NCI-H2196 treated with DMSO at 0.1 percent for 48 hours (cell line): ENCODE results near the gene SP5.
"Not testable (repeated sequence)": the region's sequence is repeated elsewhere in the genome, so short reads cannot be mapped to it uniquely, and the experiment has no call there.

ENCODE experiments used
- DNase-seq: peaks from one replicate; lab custom pipeline; 2025; ENCODE audit not compliant: unreplicated experiment; lab: John Stamatoyannopoulos, UW

SP5 gene

DNA sequence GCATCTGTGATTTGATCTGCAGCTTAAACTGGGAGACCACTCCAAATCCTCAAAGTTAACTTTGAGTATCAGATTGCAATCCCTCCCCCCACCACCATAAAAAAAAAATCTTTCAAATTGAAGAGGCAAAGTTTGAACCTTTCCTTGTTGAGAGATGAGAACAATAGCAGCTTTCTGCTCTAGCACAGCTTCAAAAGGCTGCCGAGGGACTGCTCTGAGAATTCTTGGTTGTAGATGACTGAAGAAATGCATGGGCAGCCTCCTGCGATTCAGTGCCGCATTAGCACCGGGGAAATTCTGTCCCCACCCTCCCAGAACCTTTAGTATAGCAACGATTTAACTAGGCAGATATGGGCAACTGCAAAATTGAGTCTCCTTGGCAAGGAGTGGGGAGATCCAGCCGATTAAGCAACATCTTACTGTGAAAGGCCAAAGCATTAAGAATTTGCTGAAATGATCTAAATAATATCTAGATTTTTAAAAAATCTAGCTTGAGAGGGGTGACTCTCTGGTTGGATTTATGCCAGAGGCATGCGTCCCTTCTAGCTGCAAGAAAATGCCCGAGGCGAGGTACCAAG lies 3.9 kb upstream of the SP5 start:
- DNase-seq = no peak

DNA sequence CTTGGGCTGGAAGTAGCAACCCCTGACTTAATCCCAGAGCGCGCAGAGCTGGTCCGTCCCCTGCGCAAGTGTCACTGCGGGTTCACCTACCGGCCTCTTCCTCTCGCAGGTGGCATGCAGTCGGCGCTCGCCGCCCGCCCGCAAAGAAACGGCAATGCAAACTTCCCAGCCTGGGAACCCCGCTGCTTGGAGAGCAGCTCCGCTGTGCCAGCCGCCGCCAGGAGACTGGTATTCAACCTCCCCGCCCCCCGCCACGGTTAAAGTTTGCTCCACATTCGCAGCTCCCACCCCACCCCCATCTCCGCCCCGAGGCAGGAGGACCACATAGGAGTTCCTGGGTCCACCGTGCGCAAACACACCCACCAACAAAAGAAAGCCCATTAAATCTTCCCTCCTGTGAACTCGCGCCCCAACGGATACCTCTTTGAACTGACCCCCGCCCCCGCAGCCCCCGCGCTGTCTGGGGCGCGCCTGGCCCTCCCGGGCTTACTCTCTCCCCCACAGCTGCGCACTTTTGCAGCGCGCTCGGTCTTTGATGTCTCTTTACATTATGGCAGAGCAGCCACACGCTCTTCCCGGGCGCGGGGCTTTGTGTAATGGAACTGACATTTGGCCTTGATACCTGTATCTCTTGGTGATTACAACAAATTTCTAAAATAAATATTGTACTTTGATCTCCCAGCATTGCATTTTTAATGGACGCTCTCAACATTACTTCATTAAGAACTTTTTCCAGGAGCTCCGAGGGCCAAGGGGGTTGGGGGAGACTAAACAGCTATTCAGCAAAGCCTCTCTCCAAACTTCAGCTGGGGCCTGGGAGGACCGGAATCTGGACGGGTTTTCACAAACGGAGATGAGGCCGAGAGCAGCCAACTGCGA lies 3.1 kb upstream of the SP5 start:
- DNase-seq = no peak

DNA sequence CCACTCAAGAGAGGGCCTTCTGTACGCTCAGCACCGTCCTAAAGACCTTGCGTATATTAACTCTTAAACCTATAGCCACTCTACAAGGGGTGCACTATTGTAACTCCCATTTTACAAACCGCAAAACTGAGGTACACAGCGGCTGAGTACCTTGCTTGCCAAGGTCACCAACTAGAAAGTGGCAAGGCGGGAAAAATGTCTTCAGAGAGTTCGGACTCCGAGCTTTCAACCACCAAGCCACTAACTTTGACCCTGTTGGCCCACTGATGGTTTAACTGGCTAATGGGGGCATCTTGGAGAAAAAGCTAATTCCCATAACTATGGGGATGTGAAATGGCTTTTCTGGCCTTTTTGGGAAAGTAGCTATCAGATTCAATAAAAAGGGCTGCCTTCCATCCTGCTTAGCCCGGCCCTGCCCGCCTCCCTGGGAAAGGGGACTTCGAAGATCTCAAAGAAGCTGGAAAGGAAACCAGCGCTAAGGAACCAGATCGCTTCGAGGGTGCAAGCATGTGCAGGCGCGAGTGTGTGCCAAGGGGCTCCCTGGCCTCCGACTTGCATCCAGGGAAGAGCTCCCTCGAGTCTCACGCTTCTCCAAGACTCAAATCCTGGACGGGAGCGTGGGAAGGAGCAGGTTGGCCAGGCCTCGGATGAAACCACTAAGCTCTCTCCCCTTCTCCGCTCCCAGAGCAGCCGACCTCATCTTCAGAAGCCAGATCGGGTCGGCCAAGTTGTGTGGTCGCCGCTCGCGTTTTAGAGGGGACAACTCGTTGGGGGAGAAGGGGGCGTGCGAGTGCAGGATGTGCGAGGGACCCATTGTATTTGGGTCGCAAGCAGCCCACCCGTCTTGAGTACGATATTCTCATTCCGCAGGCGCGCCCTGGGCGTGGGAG lies 2.2 kb upstream of the SP5 start:
- no peak for DNase-seq

DNA sequence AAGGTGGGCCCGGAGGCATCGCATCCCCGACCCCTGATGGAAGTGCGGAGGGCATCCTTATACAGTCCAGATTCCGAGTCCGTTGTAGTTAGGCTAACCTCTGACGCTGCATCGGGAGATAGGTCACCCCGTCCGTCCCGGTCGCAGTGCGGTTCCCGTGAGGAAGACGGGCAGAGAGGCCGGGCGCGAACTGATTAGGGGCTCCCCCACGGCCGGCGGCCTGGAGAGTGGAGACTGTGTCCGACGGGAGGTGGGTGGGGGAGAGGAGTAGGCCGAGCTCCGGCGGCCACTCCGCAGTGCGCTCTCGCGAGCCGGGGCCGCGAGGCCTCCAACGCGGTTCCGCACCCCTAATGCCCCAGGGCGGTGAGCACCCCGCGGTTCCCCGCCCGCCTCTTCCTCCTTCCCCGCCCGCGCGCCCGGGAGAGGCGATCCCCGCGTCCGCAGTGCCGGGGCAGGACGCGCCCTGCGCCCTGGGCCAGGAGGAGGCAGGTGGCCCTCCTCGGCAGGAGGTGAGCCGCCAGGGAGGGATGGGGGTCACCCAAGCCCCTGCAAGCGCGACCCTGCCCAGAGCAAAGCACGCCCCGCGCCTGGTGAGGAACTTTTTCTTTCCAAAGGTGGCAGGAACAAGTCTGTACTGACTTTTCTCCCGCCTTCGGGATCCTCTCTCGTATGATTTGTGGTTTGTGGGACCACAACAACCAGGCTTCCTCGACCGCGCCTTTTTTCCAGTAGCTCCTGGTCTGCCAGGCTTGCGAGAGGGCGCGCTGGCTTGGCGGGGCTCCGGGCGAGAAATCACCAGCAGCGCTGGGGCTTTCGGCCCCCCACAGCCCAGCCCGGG lies 1.4 kb upstream of the SP5 start:
- DNase-seq = no peak

DNA sequence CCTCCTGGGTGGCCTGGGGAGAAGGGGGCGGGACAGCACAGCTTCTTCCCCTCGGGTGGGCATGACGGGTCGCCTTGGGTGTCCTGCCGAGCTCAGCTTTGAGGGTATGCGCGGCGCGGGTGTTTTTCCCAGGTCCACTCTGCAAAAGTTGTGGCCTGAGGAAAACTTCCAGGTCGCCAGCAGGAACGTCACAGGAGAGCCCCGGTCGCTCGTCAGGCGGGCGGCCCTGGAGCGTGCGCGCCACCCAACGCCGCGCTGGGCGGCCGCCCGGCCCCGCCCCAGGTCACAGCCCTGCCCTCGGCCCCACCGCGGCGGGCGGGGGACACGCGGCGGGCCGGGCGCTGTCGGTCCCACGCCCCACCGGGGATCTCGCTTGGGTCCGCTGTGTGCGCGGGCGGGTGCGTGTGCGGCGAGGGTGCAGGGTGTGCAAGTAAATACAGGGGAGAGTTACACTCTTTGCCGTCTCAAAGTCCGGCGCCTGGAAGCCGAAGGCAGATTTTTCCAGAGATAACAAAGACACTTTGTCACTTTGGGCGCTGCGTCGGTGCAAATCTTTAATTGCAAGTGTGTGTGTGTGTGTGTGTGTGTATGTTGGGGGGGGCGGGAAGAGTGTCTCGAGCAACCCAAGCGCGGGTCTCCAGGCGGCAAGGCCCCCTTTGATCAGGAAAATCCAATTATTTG lies 616 bp upstream of the SP5 start:
- peak; percentile 42 for DNase-seq

DNA sequence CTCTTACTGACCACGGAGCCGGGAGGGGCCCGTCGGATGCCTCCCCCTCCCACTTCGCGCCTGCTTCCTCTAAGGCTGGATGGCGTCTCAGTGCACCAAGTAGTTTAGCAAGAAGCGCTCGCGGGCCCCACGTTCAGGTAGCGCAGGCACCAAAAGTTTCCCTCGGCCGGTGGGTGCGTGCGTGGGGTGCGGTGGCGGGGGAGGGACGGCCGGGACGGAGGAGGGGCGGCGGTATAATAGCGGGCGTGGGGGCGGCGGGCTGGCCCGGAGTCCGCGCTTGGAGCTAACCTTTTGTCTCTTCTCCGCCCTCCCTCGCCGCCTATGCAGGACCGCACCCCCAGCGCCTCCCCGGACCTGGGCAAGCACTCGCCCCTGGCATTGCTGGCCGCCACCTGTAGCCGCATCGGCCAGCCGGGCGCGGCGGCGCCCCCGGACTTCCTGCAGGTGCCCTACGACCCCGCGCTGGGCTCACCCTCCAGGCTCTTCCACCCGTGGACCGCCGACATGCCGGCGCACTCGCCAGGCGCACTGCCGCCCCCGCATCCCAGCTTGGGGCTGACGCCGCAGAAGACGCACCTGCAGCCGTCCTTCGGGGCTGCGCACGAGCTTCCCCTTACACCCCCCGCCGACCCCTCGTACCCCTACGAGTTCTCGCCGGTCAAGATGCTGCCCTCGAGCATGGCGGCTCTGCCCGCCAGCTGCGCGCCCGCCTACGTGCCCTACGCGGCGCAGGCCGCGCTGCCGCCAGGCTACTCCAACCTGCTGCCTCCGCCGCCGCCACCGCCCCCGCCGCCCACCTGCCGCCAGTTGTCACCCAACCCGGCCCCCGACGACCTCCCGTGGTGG lies 1.0 kb downstream of the SP5 start:
- DNase-seq = no peak

DNA sequence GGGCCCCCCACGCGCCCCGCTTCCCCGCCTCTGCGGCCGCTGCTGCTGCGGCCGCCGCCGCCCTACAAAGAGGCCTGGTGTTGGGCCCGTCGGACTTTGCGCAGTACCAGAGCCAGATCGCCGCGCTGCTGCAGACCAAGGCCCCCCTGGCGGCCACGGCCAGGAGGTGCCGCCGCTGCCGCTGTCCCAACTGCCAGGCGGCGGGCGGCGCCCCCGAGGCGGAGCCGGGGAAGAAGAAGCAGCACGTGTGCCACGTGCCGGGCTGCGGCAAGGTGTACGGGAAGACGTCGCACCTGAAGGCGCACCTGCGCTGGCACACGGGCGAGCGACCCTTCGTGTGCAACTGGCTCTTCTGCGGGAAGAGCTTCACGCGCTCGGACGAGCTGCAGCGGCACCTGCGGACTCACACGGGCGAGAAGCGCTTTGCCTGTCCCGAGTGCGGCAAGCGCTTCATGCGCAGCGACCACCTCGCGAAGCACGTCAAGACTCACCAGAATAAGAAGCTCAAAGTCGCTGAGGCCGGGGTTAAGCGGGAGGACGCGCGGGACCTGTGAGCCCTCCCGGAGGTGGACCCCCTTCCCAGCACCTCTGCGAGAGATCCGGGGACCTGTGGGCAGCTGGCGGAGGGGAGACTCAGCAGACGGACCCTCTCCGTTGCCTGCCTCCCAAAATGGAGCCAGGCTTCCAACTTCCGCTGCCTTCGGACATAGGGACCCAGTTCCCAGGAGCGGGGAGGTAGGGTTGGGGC lies 1.9 kb downstream of the SP5 start:
- DNase-seq = no peak

DNA sequence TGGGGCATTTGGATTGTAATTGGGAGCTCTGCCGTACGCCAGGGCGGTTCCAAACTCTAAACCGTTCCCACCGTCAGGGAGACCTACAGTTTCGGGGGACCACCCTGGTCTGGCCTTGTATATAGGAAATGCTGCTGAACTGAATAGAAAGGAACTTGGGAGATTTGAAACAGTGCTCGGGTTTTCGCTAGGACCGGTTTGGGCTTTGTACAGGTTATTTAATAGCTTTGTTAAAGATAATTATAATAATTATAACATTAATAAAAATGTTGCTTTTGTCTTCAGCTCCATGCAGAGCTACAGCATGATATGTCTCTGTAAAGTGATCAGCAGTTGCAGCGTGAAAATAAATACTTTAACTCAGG lies 2.4 kb downstream of the SP5 start:
- no peak for DNase-seq

DNA sequence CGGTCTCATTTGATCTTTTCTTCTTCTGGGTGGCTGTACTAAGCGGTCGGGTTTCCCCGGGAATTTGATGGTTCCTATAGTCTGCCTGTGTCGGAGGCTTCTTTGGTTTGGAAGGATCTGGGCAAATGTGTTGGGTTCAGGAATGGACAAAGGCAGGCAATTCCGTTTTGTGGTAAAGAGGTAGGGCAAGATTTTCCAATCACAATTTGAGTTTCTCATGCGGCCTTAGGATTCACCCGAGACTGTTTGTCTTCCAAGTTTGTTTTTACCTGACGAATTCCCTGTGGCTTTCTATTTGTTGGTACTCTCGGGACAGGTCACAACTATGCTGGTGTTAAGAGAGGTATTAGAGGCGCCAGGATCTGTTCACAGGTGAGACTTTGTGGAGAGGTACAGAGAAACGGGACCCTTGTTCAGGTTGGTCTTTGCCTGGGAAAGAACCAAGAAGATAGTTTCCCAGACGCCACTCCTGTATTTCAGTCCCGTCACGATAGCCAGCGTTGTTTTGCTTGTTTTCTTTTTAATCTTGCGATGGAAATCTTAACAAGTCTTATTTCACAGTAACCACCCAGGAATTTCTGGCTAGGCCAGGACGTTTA lies 3.0 kb downstream of the SP5 start:
- no peak for DNase-seq

DNA sequence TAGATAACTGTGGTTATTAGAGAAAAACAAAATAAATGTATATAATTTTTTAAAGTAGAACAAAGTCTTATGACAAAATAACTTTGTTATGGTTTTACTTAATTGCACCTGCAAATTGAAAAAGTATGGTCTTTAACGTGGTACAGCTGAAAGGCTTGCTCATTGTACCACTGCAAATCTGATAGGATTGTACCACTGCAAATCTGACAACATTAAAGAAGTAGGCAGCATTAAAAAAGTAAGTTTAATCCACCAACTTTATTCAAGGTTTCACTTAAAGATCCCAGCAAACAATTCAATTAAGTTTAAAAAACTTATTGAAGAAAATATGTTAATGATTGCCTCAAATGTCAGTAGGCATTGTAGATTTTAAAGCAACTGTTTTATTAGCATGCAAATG lies 4.7 kb downstream of the SP5 start:
- no peak for DNase-seq

DNA sequence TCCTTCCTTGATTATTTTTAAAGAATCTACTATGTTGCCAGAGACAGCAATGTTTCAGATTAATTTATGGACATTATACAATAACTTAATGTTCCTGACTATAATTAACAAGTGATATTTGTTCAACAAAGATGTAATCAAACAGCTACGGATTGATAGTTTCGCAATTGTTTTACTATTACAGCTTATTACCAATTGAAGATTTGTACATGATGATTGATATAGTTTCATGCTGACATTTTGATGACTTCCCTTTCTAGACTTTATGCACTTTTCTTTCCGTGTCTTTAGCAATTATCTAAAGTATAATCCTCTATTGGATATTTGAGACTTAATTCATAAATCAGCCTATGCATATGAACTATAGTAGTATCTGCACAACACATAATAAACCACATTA lies 6.5 kb downstream of the SP5 start:
- no peak for DNase-seq

DNA sequence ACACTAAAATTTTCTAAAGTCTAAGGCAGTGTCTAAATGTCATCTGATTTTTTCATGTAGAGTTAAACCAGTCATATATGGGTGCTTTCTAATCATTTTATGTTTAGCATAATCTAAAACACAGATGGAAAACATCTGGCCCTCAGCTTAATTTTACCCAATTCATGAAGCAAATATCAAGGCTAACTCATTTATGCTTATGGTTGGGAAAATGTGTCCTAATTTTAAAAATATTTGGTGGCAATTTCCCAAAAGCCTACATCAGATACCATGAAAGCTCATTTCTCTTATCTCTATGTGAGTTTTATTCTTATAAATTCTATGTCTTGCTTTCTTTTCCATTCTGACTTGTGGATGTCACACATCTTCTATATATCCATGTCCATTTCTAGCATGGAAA lies 7.2 kb downstream of the SP5 start:
- no peak for DNase-seq

DNA sequence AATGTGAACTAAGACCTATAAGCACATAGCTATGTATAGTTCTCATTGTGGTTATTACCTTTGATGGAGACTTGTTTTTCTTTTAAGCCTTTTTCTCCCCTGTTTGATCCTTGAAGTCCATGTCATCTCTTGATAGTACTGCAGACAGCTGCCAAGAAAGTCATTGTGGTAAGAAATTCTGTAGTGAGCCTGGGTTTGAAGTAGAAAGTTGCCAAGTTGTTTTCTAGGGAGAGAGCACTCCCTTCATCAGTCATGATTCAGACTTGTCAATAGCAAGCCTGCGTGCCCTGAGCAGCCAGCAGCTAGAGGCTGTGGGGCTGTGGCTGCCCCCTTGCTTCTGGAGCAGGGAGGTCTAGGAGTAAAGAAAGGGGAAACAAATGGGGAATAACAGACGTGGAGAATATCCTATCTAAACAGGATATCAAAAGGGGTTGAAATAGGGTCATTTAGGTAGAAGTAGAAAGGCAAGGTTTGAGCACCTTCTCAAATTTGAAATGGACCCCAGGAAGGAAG lies 8.4 kb downstream of the SP5 start:
- DNase-seq = no peak

DNA sequence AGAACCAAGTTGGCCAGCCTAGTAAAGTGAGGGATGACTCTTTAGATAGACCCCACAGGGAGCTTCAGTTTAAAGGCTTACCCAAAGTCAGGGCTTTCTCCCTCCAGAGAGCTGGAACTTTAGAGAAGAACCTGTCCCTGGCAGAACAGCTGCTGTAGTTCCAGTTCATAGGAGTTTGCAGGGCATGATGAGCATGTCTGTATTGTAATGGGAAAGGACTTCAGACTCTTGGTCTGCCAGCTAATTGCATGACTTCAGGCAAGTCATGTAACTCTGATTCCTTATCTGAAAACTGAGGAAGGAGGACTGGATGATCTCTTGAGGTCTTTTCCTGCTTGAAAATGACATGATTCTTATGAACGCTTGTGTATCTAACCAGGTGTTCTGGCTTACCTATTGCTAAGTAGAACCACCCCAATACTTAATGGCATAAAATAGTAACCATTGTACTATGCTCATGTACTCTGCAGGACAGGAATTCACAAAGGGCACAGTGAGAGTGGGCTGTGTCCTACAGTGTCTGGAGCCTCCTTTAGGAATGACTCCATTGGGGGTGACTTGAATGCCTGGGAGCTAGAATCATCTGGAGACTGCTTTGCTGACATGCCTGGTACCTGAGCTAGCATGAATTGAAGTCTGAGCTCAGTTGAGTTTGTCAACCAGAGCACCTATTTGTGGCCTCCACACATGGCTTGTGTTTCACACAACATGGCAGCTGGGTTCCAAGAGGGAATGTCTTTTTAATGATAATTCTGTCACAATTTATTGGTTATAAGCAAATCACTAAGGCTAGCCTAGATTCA lies 18.9 kb downstream of the SP5 start:
- no peak for DNase-seq

DNA sequence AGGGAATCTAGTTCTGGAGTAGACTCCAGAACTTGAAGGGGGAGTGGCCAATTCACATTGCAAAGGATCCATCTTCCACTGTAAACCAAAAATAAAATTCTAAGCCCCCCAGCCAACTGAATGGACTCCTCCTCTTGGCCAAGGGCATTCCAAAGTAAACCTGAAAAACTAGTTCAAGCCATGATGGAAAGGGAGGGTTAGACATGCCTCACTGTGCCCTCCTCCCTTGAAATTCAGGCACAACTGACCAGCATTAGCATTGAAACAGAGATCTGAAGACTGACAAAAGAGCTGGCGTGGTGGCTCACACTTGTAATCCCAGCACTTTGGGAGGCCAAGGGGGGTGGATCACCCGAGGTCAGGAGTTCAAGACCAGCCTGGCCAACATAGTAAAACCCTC lies 19.5 kb downstream of the SP5 start:
- not testable (repeated sequence) for DNase-seq

DNA sequence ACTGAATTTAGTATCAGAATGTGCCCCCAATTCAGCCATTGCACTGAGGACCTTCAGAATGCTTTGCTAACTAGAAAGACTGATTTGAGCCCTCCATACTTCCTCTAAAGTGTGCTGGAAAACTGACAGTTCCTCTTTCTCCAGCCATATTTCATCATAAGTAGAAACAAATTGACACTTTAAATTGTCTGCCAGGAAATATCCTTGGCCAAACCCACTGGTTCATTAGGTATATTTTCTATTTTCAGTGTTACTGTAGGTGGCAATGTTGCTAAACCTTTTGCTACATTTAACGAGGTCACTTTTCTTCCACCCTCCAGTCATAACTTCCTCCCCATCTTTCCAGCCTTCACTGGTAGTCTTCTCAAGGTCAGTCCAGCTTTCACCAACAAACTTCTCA lies 21.5 kb downstream of the SP5 start:
- DNase-seq = no peak

DNA sequence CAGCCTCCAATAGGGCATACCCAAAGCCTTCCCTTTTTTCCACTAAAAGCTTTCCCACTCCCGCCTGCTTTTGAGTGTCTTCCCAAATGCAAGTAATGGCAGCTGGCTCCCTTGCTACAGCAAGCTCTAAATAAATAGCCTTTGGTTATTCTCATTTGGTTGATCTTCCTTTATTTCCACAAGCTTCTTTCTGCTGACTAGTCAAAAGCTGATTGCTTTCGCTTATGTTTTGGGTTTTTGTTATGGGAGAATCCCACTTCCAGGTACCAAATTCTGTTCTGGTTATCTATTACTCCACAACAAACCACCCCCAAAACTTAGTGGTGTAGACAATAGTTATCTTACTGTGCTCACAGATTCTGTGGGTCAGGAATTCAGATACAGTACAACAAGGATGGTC lies 22.3 kb downstream of the SP5 start:
- no peak for DNase-seq
